Measurements from ENCODE around the gene ADM5.

Gene ADM5

DNA sequence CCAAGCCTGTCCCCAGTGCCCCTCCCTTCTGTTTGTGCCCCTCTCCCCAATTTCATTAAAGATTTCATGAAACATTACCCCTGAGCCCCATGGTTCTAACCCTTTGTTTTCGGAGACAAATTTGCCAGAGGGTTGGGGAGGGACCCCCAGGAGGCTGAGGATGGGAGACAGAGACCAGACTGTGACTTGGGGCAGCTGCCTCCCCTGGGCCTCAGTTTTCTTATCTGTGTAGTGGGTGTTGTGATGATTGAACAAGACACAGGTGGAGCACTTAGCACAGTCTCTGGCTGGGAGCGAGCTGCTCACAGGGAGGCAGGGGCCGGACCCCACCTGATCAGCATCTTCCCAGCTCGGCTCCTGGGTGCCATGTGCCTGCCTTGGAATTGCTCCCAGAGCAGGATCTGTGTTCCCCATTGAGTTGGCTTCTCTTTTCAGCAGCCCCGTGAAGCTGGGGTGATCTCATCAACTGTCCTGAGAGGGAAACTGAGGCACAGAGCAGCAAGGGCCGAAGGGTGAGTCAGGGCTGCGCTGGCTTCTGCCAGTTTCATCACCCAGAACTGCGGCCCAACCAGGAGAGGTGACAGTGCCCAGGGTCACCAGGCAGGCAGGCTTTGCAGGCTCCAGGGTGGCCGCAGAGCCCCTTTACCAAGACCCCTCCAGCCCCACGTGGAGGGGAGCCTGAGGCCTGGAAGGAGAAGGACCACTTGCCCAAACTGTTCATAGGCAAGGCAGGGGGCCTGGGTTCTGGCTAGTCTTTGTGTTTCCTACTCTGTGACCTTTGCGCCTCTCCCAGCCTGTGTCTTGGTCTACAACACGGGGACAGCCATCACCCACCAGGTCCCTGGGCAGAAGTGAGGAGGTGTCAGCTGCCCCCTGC, 30.6 kb upstream of the ADM5 start:
- no peak for DNase-seq

DNA sequence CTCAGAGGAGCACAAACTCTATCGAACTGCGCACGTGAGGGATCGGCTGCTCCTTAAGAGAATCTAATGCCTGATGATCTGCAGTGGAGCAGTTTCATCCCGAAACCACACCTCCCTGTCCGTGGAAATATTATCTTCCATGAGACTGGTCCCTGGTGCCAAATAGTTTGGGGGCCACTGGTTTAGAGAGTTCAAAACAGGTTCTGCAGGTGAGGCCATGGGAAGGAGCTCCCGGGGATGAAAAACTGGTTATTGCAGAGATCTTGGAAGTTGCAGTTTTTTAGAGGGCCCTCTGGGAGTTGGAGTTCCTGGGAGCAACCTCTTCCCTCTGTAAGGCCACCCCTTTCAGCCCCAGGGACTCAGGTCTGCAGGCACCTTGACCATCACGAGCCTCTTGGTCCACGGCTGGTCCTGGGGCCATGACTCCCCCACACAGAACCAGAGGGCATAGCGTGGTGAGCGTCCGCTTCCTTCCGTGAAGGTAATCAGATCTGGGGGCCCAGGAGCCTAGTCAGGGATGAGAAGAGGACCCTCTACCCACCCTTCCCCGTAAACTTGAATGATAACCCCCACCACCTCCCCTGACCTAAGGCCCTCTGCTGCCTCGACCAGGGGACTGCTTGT, 28.9 kb upstream of the ADM5 start:
- DNase-seq, result no peak

DNA sequence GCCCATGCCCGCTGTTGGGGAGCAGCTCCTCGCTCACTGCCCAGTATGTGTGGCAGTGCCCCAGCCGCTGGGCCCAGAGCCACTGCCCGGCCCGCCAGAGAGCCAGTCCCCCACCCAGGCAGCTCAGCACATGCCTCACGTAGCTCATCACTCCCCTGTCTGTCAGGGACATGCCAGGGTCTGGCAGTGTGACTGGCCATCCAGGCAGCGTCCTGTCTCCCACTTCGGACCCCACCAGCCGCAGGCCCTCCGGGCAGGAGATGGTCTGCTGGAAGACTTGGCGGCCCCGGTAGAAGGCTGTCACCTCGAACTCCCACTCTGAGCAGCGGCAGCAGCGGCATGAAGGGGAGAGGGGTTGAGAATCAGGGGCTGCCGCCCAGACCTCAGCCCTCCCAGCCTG, 27.4 kb upstream of the ADM5 start:
- no peak for DNase-seq

DNA sequence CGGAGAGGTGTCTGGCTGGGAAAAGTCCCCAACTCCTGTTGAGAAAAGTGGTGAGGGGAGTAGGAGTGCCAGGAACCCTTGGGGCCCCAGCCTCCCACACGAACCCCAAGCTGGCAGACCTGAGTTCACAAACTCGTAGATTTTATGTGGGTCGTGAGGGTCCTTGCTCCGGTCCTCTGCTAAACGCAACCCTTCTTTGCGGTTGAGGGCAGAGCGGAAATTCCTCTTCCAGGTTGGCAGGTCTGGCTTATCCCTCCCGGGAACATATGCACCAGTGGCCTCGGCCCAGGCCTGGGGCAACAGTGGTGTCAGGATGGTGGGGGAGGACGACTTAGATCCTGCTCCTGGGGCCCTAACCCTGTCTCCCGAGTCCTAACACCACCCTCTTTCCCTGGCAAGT, 26.2 kb upstream of the ADM5 start:
- no peak for DNase-seq

DNA sequence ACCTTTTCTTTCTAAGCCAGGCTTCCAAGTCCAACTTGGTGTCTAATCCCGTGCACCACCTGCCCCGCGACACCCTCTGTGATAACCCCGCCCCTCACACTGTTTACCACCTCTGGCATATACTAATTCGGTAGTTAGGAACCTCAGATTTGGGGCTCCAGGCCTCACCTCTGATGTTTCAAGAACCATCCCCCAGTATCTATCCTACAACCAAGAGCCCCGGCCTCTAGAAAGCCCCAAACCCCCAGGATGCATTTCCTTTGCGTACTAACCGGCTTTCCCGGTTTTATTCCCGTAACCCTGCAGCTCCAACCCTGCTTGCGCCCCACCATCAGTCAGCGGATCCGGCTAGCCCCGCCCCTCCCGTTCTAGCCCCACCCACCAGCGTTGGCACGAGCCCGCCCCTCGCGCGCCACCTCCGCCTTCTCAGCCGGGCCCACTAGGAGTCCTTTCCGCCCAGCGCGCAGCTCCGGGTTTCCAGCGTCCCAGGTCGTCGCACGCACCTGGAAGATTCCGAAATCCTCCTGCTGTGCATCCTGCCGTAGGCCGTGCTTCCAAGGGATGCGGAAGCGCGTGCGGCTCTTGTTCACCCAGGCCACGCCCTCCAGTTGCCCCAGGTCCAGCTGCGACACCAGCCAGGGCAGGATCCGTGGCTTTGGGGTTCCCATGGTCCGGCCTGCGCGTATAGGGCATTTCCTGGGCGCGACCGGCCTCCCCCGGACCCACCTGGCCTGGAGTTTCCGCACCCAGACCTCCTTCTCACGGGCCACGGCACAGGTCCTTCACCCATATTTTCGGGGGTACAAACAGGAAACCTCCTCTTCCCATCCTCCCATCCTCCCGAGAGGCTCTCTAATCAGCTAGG, 25.0 kb upstream of the ADM5 start:
- peak; percentile 90 for DNase-seq

DNA sequence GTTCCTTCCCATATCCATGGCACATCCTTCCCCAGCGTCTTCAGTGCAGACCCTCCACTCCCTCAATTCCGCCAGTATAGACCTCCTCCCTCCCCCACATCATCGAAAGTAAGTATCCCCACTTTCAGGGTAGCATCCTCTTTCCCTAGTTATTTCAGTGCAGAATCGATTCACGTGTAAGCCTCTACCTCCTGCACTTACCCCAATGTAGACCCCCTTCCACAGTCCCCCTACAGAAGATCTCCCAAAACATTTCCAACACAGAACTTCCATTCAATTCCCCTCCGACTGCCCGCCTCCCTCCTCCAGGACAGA, 24.4 kb upstream of the ADM5 start:
- DNase-seq, result no peak

GRCh38 chr19:49665351-49666119, 23.9 kb upstream of the ADM5 start, which contains the start of the genes BCL2L12 and IRF3:
TSS of gene BCL2L12 (plus strand) at chr19:49665933. CDS start at chr19:49666693, 760 bp downstream.
TSS of gene IRF3 (minus strand) at chr19:49665857. CDS start at chr19:49664838, 1,019 bp downstream.
- DNase-seq, result peak; percentile 97

- no peak for DNase-seq
These were observed 23.3 kb upstream of the ADM5 start for GRCh38 chr19:49666120-49666444.

GRCh38 chr19:49667473-49667872, 21.9 kb upstream of the ADM5 start:
- no peak for DNase-seq

GRCh38 chr19:49669516-49669915, 19.9 kb upstream of the ADM5 start:
- DNase-seq, result no peak

- DNase-seq, result no peak
These were observed 17.1 kb upstream of the ADM5 start for GRCh38 chr19:49672131-49672919.

- DNase-seq, result no peak
These were observed 13.1 kb upstream of the ADM5 start for GRCh38 chr19:49676136-49676783.

DNA sequence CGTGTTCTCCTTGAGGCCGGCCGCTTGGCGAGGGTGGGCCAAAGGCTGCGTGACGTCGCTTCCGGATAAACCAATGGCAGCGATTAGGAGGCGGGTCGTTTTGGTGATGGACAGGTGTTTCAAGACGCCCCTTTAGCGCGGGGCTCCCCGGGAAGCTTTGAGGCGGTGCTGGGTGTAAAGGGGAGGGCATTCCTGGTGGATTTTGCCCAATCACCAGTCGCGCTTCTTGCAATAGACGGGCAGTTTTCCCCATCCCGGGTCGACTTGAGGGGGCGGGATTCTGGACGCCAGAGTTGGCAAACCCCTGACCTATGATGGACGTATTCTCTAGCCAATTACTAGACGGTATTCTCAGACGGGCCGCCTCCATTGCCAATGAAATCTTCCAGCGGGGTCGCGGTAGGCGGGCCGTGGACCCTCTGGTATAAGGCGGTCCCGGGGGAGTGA, 12.6 kb upstream of the ADM5 start:
- DNase-seq, result peak; percentile 100

DNA sequence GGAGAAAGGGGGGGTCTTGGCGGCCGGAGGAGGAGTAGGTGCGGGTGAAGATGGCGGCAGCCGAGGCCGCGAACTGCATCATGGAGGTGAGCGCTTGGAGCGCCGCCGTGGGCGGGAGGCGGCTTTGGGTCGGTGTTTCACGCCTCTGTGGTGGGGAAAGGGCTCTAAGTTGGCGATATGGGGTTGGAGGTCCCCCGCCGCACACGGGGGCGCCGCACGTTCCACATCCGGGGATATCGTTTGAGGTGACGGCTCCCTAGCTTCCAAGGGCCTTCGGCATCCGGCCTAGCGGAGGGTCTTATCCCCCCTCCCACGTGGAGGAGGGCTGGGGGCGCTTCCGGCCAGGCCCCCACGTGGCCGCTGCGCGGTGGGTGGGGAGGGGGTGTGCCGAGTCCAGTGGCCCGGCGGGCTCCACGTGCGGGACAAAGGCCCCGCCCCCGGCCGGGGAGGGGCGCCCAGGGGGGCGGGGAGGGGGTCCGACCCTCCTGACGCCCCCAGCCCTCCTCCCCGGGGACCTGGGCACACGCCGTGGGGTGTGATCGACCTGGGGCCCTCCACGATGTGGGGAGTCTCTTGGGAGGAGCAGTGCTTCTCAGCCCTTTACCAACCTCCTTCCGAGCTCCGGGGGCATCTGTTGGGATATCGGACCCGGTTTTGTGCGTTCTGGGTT, 12.0 kb upstream of the ADM5 start, which contains the start of gene PRMT1:
PRMT1 (plus strand) TSS at position 41 of the 670 bp plus-strand sequence; CDS start at position 51, 10 bp downstream.
- peak; percentile 83 for DNase-seq

- DNase-seq, result peak; percentile 87
These were observed 11.3 kb upstream of the ADM5 start for GRCh38 chr19:49677901-49678674.

GRCh38 chr19:49678985-49679770, 10.2 kb upstream of the ADM5 start:
- no peak for DNase-seq

DNA sequence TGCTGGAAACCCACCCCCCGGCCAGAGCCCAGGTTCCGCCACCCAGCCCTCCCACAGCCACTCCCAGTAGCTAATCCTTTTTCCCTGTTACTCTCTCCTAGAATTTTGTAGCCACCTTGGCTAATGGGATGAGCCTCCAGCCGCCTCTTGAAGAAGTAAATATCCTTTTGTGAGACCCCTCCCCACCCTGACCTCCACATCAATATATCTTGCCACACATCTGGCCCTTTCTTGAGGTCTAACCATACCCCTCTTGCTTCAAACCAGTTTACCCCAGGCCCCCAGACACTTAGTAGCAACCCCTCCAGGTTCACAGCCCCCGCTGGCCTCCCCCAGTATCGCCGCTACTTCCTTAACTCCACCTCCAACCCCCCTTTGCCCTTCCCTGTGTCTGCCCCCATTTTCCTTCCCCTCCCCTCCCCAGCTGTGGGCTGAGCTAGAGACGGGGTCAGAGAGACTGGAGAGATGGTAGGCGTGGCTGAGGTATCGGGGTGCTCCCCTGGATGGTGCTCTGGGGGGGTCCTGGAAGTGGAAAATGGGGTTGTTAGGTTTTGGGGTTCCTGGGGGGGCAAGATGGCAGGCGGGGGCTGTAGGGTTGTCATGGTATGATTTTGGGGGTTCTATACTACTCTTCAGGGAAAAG, 9.5 kb upstream of the ADM5 start:
- DNase-seq, result no peak
